ENCODE data around the gene BIRC5. TPM values are rescaled to one million over a fixed set of nuclear protein-coding genes. Genes with fewer than 3 reads are reported as not detected.

BIRC5 gene
- total RNA-seq, 4 donors from 2014 or later: 0.44 to 3.3 TPM; not detected in 2

DNA sequence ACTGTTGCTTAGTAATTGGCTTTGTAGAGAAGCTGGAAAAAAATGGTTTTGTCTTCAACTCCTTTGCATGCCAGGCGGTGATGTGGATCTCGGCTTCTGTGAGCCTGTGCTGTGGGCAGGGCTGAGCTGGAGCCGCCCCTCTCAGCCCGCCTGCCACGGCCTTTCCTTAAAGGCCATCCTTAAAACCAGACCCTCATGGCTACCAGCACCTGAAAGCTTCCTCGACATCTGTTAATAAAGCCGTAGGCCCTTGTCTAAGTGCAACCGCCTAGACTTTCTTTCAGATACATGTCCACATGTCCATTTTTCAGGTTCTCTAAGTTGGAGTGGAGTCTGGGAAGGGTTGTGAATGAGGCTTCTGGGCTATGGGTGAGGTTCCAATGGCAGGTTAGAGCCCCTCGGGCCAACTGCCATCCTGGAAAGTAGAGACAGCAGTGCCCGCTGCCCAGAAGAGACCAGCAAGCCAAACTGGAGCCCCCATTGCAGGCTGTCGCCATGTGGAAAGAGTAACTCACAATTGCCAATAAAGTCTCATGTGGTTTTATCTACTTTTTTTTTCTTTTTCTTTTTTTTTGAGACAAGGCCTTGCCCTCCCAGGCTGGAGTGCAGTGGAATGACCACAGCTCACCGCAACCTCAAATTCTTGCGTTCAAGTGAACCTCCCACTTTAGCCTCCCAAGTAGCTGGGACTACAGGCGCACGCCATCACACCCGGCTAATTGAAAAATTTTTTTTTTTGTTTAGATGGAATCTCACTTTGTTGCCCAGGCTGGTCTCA lies 11.2 kb downstream of the BIRC5 start:
- no peaks in the 10 kb centered on the region for H3K9me3 ChIP-seq
- no peak for TF ChIP-seq POLR2A (IDR thresholded peaks at IDR 0.05)
- TF ChIP-seq, protein P1, sequence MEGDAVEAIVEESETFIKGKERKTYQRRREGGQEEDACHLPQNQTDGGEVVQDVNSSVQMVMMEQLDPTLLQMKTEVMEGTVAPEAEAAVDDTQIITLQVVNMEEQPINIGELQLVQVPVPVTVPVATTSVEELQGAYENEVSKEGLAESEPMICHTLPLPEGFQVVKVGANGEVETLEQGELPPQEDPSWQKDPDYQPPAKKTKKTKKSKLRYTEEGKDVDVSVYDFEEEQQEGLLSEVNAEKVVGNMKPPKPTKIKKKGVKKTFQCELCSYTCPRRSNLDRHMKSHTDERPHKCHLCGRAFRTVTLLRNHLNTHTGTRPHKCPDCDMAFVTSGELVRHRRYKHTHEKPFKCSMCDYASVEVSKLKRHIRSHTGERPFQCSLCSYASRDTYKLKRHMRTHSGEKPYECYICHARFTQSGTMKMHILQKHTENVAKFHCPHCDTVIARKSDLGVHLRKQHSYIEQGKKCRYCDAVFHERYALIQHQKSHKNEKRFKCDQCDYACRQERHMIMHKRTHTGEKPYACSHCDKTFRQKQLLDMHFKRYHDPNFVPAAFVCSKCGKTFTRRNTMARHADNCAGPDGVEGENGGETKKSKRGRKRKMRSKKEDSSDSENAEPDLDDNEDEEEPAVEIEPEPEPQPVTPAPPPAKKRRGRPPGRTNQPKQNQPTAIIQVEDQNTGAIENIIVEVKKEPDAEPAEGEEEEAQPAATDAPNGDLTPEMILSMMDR (IDR thresholded peaks at IDR 0.05 in 4 of 5, conservative IDR thresholded peaks at IDR 0.05 in 1 of 5): no peak
- no peak for ATAC-seq
- in situ Hi-C loops (cut with MboI; ENCODE audit: low sequenced_read_pairs in 4 of 4) (no loop called here), intact Hi-C loops (cut with DNase I; ENCODE audit: low total_unique reads) (no loop called here)
- H3K4me3 ChIP-seq: no peak overlapping the region
- H3K27ac ChIP-seq: no peak overlapping the region
- DNase-seq: no peak
- no peaks in the 10 kb centered on the region for H3K36me3 ChIP-seq
- peaks cover 4 to 8% (median 8%) of the 10 kb centered on the region in 3 donors for H3K27me3 ChIP-seq
- H3K4me1 ChIP-seq: peaks cover 3 to 6% of the 10 kb centered on the region in 2 donors

GRCh38 chr17:78226055-78226758 lies 12.2 kb downstream of the BIRC5 start:
- DNase-seq (no peak), ATAC-seq (no peak)
- TF ChIP-seq POLR2A (IDR thresholded peaks at IDR 0.05): no peak
- TF ChIP-seq, protein P1 (IDR thresholded peaks at IDR 0.05 in 4 of 5, conservative IDR thresholded peaks at IDR 0.05 in 1 of 5): no peak
- peaks cover 9 to 17% (median 17%) of the 10 kb centered on the region in 3 donors for H3K27me3 ChIP-seq
- H3K9me3 ChIP-seq: no peaks in the 10 kb centered on the region
- intact Hi-C loops (cut with DNase I; ENCODE audit: low total_unique reads): no loop called here
- H3K4me1 ChIP-seq: peaks cover 3 to 6% of the 10 kb centered on the region in 2 donors
- in situ Hi-C loops (cut with MboI; ENCODE audit: low sequenced_read_pairs in 4 of 4): no loop called here
- no peak overlapping the region for H3K27ac ChIP-seq
- no peaks in the 10 kb centered on the region for H3K36me3 ChIP-seq
- no peak overlapping the region for H3K4me3 ChIP-seq

DNA sequence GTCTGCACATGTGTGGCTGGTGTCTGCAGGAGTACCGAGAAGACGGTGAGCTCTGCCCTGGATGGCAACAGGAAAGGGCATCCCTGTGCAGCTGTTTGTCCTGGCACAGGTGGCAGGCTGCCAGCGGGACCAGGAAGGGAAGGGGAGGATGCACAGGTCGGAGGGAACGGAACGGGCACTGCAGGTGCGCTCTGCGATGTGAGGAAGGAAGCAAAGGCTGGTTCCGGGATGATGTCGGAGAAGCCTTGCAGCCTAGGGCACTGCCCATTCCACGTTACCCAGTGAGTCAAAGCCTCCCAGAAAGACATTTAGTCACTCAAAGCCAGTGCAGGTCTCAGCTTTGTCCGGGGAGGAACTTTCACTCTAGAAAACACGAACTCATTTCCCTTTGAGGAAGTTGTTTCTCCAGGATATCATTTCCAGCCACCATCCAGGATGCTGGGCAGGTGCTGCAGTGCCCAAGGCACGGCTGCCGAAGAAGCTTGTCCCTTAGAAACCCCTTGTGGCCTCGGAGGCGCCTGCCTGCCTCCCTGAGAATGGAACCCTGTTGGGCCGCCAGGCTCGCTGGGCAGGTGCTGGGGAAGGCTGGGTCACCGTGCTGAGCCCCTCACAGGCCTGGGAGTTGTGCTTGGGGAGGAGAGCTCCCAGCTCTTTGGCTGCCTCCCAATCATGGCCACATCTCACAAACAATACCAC lies 12.9 kb downstream of the BIRC5 start:
- Histone ChIP-seq H3K4me3 (no peak overlapping the region), H3K27ac (no peak overlapping the region), H3K36me3 (no peaks in the 10 kb centered on the region), H3K4me1 (peaks cover 3 to 6% of the 10 kb centered on the region in 2 donors), H3K9me3 (no peaks in the 10 kb centered on the region), H3K27me3 (peaks cover 14 to 22% (median 21%) of the 10 kb centered on the region in 3 donors)
- no peak for ATAC-seq
- in situ Hi-C loops (cut with MboI; ENCODE audit: low sequenced_read_pairs in 4 of 4) (no loop called here), intact Hi-C loops (cut with DNase I; ENCODE audit: low total_unique reads) (no loop called here)
- no peak for DNase-seq
- no peak for TF ChIP-seq POLR2A (IDR thresholded peaks at IDR 0.05)
- TF ChIP-seq, protein P1 (IDR thresholded peaks at IDR 0.05 in 4 of 5, conservative IDR thresholded peaks at IDR 0.05 in 1 of 5): no peak

GRCh38 chr17:78227455-78227916 lies 13.4 kb downstream of the BIRC5 start:
- TF ChIP-seq POLR2A (IDR thresholded peaks at IDR 0.05): no peak
- TF ChIP-seq, protein P1 (IDR thresholded peaks at IDR 0.05 in 4 of 5, conservative IDR thresholded peaks at IDR 0.05 in 1 of 5): no peak
- Histone ChIP-seq H3K4me3 (no peak overlapping the region), H3K9me3 (no peaks in the 10 kb centered on the region), H3K27me3 (peaks cover 20 to 27% (median 26%) of the 10 kb centered on the region in 3 donors), H3K36me3 (no peaks in the 10 kb centered on the region), H3K4me1 (peaks cover 3 to 6% of the 10 kb centered on the region in 2 donors), H3K27ac (no peak overlapping the region)
- in situ Hi-C loops (cut with MboI; ENCODE audit: low sequenced_read_pairs in 4 of 4): no loop called here
- ATAC-seq (peak in 1 of 2 donors; percentile 24), DNase-seq (no peak)
- intact Hi-C loops (cut with DNase I; ENCODE audit: low total_unique reads): no loop called here

All from gastrocnemius medialis (tissue), 4 donors.